Measurements from ENCODE around the gene NFASC. TPM values are rescaled to one million over a fixed set of nuclear protein-coding genes. Genes with fewer than 3 reads are reported as not detected.

Gene NFASC
- total and polyA plus RNA-seq, 2 donors (not counting 3 experiments of a cell fraction or from before 2014, with no cell fraction given), result not detected

DNA sequence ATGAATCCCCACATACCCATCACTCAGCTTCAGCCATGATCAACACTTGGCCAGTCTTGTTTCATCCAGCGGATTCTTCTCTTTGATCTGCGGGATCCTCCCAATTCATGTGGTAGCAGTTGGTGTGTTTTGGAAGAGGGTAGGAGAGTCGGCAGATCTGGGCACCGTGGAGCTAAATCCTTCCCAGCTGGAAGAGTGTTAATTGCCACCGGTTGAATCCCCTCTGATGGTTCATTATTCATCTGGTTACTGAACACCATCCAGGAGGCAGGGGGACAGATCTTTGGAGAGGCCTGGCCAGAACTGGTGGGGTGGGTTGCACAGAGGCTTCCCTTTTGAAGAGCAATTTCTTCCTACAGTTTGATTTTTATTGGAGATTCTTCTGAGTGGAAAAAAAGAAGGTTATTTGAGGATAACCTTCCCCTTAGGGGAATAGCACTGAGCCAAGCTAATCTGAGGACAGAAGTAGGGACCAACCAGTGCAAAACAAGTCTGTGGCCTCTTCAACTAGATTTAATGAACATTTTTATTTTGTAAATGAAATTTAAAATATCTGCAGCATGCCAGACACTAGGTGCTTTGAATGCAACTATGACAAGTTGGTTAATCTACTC lies 8.1 kb downstream of the NFASC start:
- no peaks in the 10 kb centered on the region for H4K20me1 ChIP-seq (replicated peaks; ENCODE audit: control insufficient read depth, extremely low read depth, insufficient read depth, low read length)
- BruUV-seq (replicated peaks), result no TSS peak
- H2AFZ ChIP-seq (ENCODE audit: low read depth, low read length), result no peak overlapping the region
- FAIRE-seq (no peak), DNase-seq (ENCODE audit: low read depth, low spot score) (no peak)
- H3K4me3 ChIP-seq (replicated peaks in 1 of 3; ENCODE audit: insufficient read depth in 1 of 3, low read depth in 1 of 3, low read length in 3 of 3), result no peak overlapping the region
- H3K9me3 ChIP-seq (replicated peaks; ENCODE audit: control insufficient read depth, insufficient read depth, low read length), result no peaks in the 10 kb centered on the region
- ChIA-PET POLR2A (no interaction called here), CTCF (no interaction called here)
- no peaks in the 10 kb centered on the region for H3K36me3 ChIP-seq (ENCODE audit: control insufficient read depth in 2 of 2, extremely low read depth in 1 of 2, insufficient read depth in 2 of 2, low read length in 2 of 2)
- H3K79me2 ChIP-seq (ENCODE audit: control insufficient read depth, insufficient read depth, low read length), result no peaks in the 10 kb centered on the region
- no peak overlapping the region for H3K9ac ChIP-seq (replicated peaks; ENCODE audit: extremely low read depth, insufficient read depth, low read length)
- H3K27me3 ChIP-seq (ENCODE audit: control insufficient read depth in 2 of 2, insufficient read depth in 2 of 2, low read length in 2 of 2), result peaks cover 3 to 5% of the 10 kb centered on the region in 2 experiments
- TF ChIP-seq CTCF (IDR thresholded peaks at IDR 0.05; ENCODE audit: extremely low read depth in 1 of 2, insufficient read depth in 1 of 2, low read depth in 1 of 2, low read length in 2 of 2) (no peak), MYC (IDR thresholded peaks at IDR 0.05; ENCODE audit: low read depth, low read length) (no peak), EZH2 (IDR thresholded peaks at IDR 0.05; ENCODE audit: borderline replicate concordance, low read depth, low read length, severe bottlenecking) (no peak), POLR2AphosphoS5 (IDR thresholded peaks at IDR 0.05; ENCODE audit: insufficient read depth, low read depth, low read length) (no peak), FOS (IDR thresholded peaks at IDR 0.05; ENCODE audit: borderline replicate concordance, insufficient read depth, low read length) (no peak), MAX (IDR thresholded peaks at IDR 0.05; ENCODE audit: insufficient read depth, insufficient read length) (no peak), JUN (IDR thresholded peaks at IDR 0.05; ENCODE audit: borderline replicate concordance, insufficient read depth, insufficient read length, low read depth) (no peak), POLR2A (IDR thresholded peaks at IDR 0.05; ENCODE audit: low read depth, low read length) (no peak), GATA2 (IDR thresholded peaks at IDR 0.05; ENCODE audit: insufficient read depth, insufficient read length, low read depth, low read length) (no peak)
- no peak overlapping the region for H3K27ac ChIP-seq (ENCODE audit: insufficient read depth, low read depth, low read length)
- dilution Hi-C loops (cut with MboI; ENCODE audit: extremely low pct_ligation_motif_present, low sequenced_read_pairs), result no loop called here
- intact Hi-C loops (cut with micrococcal nuclease), result no loop called here
- H3K4me2 ChIP-seq (ENCODE audit: insufficient read depth, low read length), result no peak overlapping the region
- no peaks in the 10 kb centered on the region for H3K4me1 ChIP-seq (ENCODE audit: control insufficient read depth, extremely low read depth, insufficient read depth, low read length)
- H3K9me1 ChIP-seq (replicated peaks; ENCODE audit: control insufficient read depth, extremely low read depth, insufficient read depth, low read length), result no peaks in the 10 kb centered on the region
